H9 (cell line): Measurements from ENCODE around the gene SLC38A1. TPM values are rescaled to one million over a fixed set of nuclear protein-coding genes. Genes with fewer than 3 reads are reported as not detected.

Source experiments
- DNase-seq: peaks from one replicate; pipeline ENCODE4 v3.0.0-alpha.2; 2017
- H2AFZ ChIP-seq: one replicate; pipeline ENCODE4 v1.6.1; 2013; ENCODE audit warnings: mild to moderate bottlenecking, low read length, control low read depth, moderate library complexity
- H2AK5ac ChIP-seq: 2 replicates; pipeline ENCODE4 v1.6.1; 2013; ENCODE audit warnings: low read length, control low read depth, mixed read lengths; ENCODE audit not compliant: insufficient read length
- H2BK120ac ChIP-seq: one replicate; pipeline ENCODE4 v1.6.1; 2013; ENCODE audit warnings: low read depth, mild to moderate bottlenecking, low read length, control low read depth, inconsistent platforms; ENCODE audit not compliant: poor library complexity, severe bottlenecking
- H2BK12ac ChIP-seq: 2 replicates; pipeline ENCODE4 v1.6.1; 2013; ENCODE audit warnings: low read length, control low read depth, mixed read lengths, low read depth; ENCODE audit not compliant: insufficient read length
- H2BK15ac ChIP-seq: 2 replicates; pipeline ENCODE4 v1.6.1; 2013; ENCODE audit warnings: low read depth, low read length, control low read depth
- H2BK20ac ChIP-seq: one replicate; pipeline ENCODE4 v1.6.1; 2013; ENCODE audit warnings: low read depth, mild to moderate bottlenecking, low read length, control low read depth, inconsistent platforms; ENCODE audit not compliant: poor library complexity, severe bottlenecking
- H2BK5ac ChIP-seq: 2 replicates; pipeline ENCODE4 v1.6.1; 2013; ENCODE audit warnings: low read length, control low read depth, mixed read lengths; ENCODE audit not compliant: insufficient read length
- H3K14ac ChIP-seq: 2 replicates; pipeline ENCODE4 v1.6.1; 2013; ENCODE audit warnings: low read length, control low read depth; ENCODE audit not compliant: insufficient read depth
- H3K18ac ChIP-seq: 2 replicates; pipeline ENCODE4 v1.6.1; 2013; ENCODE audit warnings: low read depth, mild to moderate bottlenecking, mixed read lengths, low read length, control low read depth; ENCODE audit not compliant: insufficient read length
- H3K23ac ChIP-seq: 2 replicates; pipeline ENCODE4 v1.6.1; 2013; ENCODE audit warnings: low read length, control low read depth, mixed read lengths, low read depth; ENCODE audit not compliant: insufficient read length
- H3K23me2 ChIP-seq: 2 replicates; pipeline ENCODE4 v1.6.1; 2013; ENCODE audit warnings: low read depth, mild to moderate bottlenecking, mixed read lengths, low read length, control low read depth; ENCODE audit not compliant: insufficient read length, poor library complexity, severe bottlenecking
- H3K27ac ChIP-seq: 2 replicates; pipeline ENCODE4 v1.5.1; 2013; ENCODE audit warnings: low read length, control low read depth, mixed read lengths, low read depth; ENCODE audit not compliant: insufficient read length
- H3K27me3 ChIP-seq: 2 replicates; pipeline ENCODE4 v1.6.1; 2013; ENCODE audit warnings: low read length, control low read depth, inconsistent platforms; ENCODE audit not compliant: insufficient read depth
- H3K4ac ChIP-seq: 2 replicates; pipeline ENCODE4 v1.6.1; 2013; ENCODE audit warnings: low read depth, mild to moderate bottlenecking, control low read depth, inconsistent platforms, low read length, moderate library complexity
- H3K4me1 ChIP-seq: 2 replicates; pipeline ENCODE4 v1.6.1; 2013; ENCODE audit warnings: low read length, control low read depth, inconsistent platforms; ENCODE audit not compliant: insufficient read depth
- H3K4me2 ChIP-seq: 2 replicates; pipeline ENCODE4 v1.6.1; 2013; ENCODE audit warnings: low read length, control low read depth, mixed read lengths; ENCODE audit not compliant: insufficient read length, insufficient read depth
- H3K56ac ChIP-seq: 2 replicates; pipeline ENCODE4 v1.6.1; 2013; ENCODE audit warnings: low read depth, mild to moderate bottlenecking, mixed read lengths, low read length, control low read depth; ENCODE audit not compliant: insufficient read length
- H3K79me1 ChIP-seq: 2 replicates; pipeline ENCODE4 v1.6.1; 2013; ENCODE audit warnings: low read depth, mild to moderate bottlenecking, moderate library complexity, low read length, control low read depth, inconsistent platforms; ENCODE audit not compliant: insufficient read depth, poor library complexity, severe bottlenecking
- H3K79me2 ChIP-seq: 2 replicates; pipeline ENCODE4 v1.6.1; 2013; ENCODE audit warnings: low read length, control low read depth, inconsistent platforms; ENCODE audit not compliant: insufficient read depth
- H3K9ac ChIP-seq: 2 replicates; pipeline ENCODE4 v1.6.1; 2013; ENCODE audit warnings: low read length, control low read depth, mixed read lengths; ENCODE audit not compliant: insufficient read length; ENCODE audit errors: extremely low read depth
- H3K9me3 ChIP-seq: one replicate; pipeline ENCODE4 v1.6.1; 2013; ENCODE audit warnings: low read depth, low read length, inconsistent platforms; ENCODE audit not compliant: control insufficient read depth
- H3T11ph ChIP-seq: one replicate; pipeline ENCODE4 v1.6.1; 2013; ENCODE audit warnings: mild to moderate bottlenecking, low read length, control low read depth, inconsistent platforms
- H4K20me1 ChIP-seq: one replicate; pipeline ENCODE4 v1.6.1; 2013; ENCODE audit not compliant: control insufficient read depth, insufficient read length, insufficient read depth
- H4K5ac ChIP-seq: 2 replicates; pipeline ENCODE4 v1.6.1; 2013; ENCODE audit warnings: low read depth, mild to moderate bottlenecking, mixed read lengths, low read length, control low read depth; ENCODE audit not compliant: insufficient read length
- H4K8ac ChIP-seq: replicated peaks from 2 replicates; pipeline ENCODE4 v1.6.1; 2013; ENCODE audit warnings: low read length, control low read depth, mixed read lengths, low read depth; ENCODE audit not compliant: insufficient read length
- H4K91ac ChIP-seq: 2 replicates; pipeline ENCODE4 v1.6.1; 2013; ENCODE audit warnings: low read depth, mild to moderate bottlenecking, moderate library complexity, mixed read lengths, low read length, control low read depth; ENCODE audit not compliant: insufficient read length
- H3K27ac Mint-ChIP-seq, 3 experiments: 2 replicates in 2 of 3; 3 replicates in 1 of 3; pipeline ENCODE4 v1.8.0; 2020 to 2021; ENCODE audit warnings: mixed read lengths in 3 of 3, mild to moderate bottlenecking in 1 of 3, moderate library complexity in 1 of 3
- H3K27me3 Mint-ChIP-seq: 2 replicates; pipeline ENCODE4 v1.8.0; 2021; ENCODE audit warnings: low read depth, mild to moderate bottlenecking, moderate library complexity, mixed read lengths
- H3K36me3 Mint-ChIP-seq, 3 experiments: 2 replicates in 2 of 3; 3 replicates in 1 of 3; pipeline ENCODE4 v1.8.0; 2020 to 2021; ENCODE audit warnings: low read depth in 3 of 3, mixed read lengths in 3 of 3; ENCODE audit not compliant: insufficient read depth in 1 of 3
- H3K4me1 Mint-ChIP-seq, 2 experiments: 2 replicates each; pipeline ENCODE4 v1.8.0; 2020; ENCODE audit warnings: mixed read lengths in 2 of 2
- H3K4me3 Mint-ChIP-seq, 2 experiments: 2 replicates in 1 of 2; 3 replicates in 1 of 2; pipeline ENCODE4 v1.8.0; 2020 to 2021; ENCODE audit warnings: mild to moderate bottlenecking in 2 of 2, mixed read lengths in 2 of 2, moderate library complexity in 1 of 2
- H3K9me3 Mint-ChIP-seq, 2 experiments: 2 replicates in 1 of 2; 3 replicates in 1 of 2; pipeline ENCODE4 v1.8.0; 2020; ENCODE audit warnings: mild to moderate bottlenecking in 2 of 2, mixed read lengths in 2 of 2, moderate library complexity in 1 of 2
- WGBS: extraction: QIAGEN DNeasy Blood & Tissue Kit; methylation state at CpG from one replicate; pipeline ENCODE4 v1.1.7; 2013; ENCODE audit warnings: missing lambda C conversion rate, low lambda C conversion rate, mixed read lengths; ENCODE audit not compliant: insufficient read length; ENCODE audit errors: extremely low coverage; 5-methylcytosine and 5-hydroxymethylcytosine counted together
- total RNA-seq: library from RNA; stranded (reverse); gene quantifications from 2 replicates; pipeline ENCODE4 v1.2.1, GENCODE V29; 2021
- TF ChIP-seq, protein P1 (sequence below): fragments of 200-600 bp; sonication (generic); conservative IDR thresholded peaks from 3 replicates; pipeline ENCODE4 v1.8.0; 2021; ENCODE audit warnings: antibody characterized with exemption, mild to moderate bottlenecking

The SLC38A1 gene
- total RNA-seq, 1 experiment from 2014 or later: 216 TPM

DNA sequence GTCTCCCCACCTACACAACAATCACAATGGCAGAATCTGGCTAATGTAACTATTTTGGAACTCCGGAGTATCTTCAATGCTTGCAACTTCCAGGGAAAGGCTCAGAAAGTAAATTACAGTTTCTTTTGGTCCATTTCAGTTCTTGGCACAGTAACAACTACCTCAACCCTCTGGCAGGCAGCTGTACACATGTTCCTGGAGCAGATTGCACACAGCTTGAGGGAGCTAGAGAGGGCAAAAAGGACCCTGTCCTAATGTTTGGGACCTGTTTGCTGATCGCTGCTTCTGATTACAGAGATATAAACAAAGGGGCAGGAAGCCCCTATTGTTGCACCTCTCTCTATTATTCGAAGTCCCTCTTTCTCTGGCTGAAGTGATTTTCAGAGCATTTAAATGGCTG is 35.2 kb upstream of the SLC38A1 start:
- H3K56ac ChIP-seq: no peak overlapping the region
- Mint-ChIP-seq H3K27ac (no peak overlapping the region), H3K9me3 (peaks cover 29 to 37% of the 10 kb centered on the region in 2 experiments), H3K36me3 (peaks cover 16 to 35% (median 17%) of the 10 kb centered on the region in 3 experiments), H3K4me3 (no peak overlapping the region), H3K27me3 (no peaks in the 10 kb centered on the region; the same call in 1 of the 2 replicates), H3K4me1 (peaks cover 30 to 32% of the 10 kb centered on the region in 2 experiments)
- no peak overlapping the region for H3K18ac ChIP-seq
- no peak overlapping the region for H3T11ph ChIP-seq
- no peak overlapping the region for H2BK15ac ChIP-seq
- DNase-seq: no peak
- H4K91ac ChIP-seq: no peak overlapping the region
- H2AK5ac ChIP-seq: no peak overlapping the region
- no peaks in the 10 kb centered on the region for H3K9me3 ChIP-seq
- H3K27me3 ChIP-seq: no peaks in the 10 kb centered on the region
- no peak overlapping the region for H3K4me2 ChIP-seq
- H4K5ac ChIP-seq: no peak overlapping the region
- H3K4ac ChIP-seq: no peak overlapping the region
- no peak overlapping the region for H4K8ac ChIP-seq
- H3K27ac ChIP-seq: no peak overlapping the region
- H2BK5ac ChIP-seq: no peak overlapping the region
- H3K79me1 ChIP-seq: no peaks in the 10 kb centered on the region
- H4K20me1 ChIP-seq: no peaks in the 10 kb centered on the region
- H3K4me1 ChIP-seq: peaks cover 5% of the 10 kb centered on the region; the same call in 1 of the 2 replicates
- H2BK12ac ChIP-seq: no peak overlapping the region
- no peaks in the 10 kb centered on the region for H3K23me2 ChIP-seq
- no CpG with 5 or more reads among the region's 3 CpGs for WGBS
- no peak overlapping the region for H2BK120ac ChIP-seq
- H2BK20ac ChIP-seq: no peak overlapping the region
- H3K23ac ChIP-seq: no peak overlapping the region
- H3K14ac ChIP-seq: no peak overlapping the region
- no peaks in the 10 kb centered on the region for H3K79me2 ChIP-seq
- TF ChIP-seq, protein P1, sequence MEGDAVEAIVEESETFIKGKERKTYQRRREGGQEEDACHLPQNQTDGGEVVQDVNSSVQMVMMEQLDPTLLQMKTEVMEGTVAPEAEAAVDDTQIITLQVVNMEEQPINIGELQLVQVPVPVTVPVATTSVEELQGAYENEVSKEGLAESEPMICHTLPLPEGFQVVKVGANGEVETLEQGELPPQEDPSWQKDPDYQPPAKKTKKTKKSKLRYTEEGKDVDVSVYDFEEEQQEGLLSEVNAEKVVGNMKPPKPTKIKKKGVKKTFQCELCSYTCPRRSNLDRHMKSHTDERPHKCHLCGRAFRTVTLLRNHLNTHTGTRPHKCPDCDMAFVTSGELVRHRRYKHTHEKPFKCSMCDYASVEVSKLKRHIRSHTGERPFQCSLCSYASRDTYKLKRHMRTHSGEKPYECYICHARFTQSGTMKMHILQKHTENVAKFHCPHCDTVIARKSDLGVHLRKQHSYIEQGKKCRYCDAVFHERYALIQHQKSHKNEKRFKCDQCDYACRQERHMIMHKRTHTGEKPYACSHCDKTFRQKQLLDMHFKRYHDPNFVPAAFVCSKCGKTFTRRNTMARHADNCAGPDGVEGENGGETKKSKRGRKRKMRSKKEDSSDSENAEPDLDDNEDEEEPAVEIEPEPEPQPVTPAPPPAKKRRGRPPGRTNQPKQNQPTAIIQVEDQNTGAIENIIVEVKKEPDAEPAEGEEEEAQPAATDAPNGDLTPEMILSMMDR: no peak
- peak overlapping the region; percentile 6 for H2AFZ ChIP-seq
- no peak overlapping the region for H3K9ac ChIP-seq
